Inferior parietal cortex (tissue), 1 donor: ENCODE results near the gene REEP6.
A peak's percentile ranks its signal among the peaks of the same experiment; 100 is the strongest.

Experiments used
- DNase-seq: peaks from one replicate; pipeline ENCODE4 v3.0.0-alpha.2; 2016; ENCODE audit errors: extremely low spot score

REEP6 gene

GRCh38 chr19:1491114-1491848 is at the start of gene REEP6:
REEP6 (plus strand) TSS chr19:1491181; CDS start chr19:1491270, 89 bp downstream.
- no peak for DNase-seq

GRCh38 chr19:1441677-1442438 is 49.1 kb upstream of the REEP6 start:
- DNase-seq = no peak

- peak; percentile 83 for DNase-seq
Measured at GRCh38 chr19:1445185-1445931, 45.6 kb upstream of the REEP6 start.

- peak; percentile 59 for DNase-seq
Measured at GRCh38 chr19:1445932-1446712, 44.9 kb upstream of the REEP6 start.

GRCh38 chr19:1446713-1447481 is 44.1 kb upstream of the REEP6 start:
- DNase-seq = no peak

- DNase-seq = no peak
Measured at GRCh38 chr19:1447504-1447903, 43.5 kb upstream of the REEP6 start.

- no peak for DNase-seq
Measured at GRCh38 chr19:1447944-1448343, 43.0 kb upstream of the REEP6 start.

- DNase-seq = peak; percentile 85
Measured at GRCh38 chr19:1449467-1450442, 41.2 kb upstream of the REEP6 start, which contains the start of gene APC2. APC2 (plus strand) TSS chr19:1450121; CDS start chr19:1453002, 2,881 bp downstream.

GRCh38 chr19:1450735-1451731 is 39.9 kb upstream of the REEP6 start:
- no peak for DNase-seq

GRCh38 chr19:1451916-1452801 is 38.8 kb upstream of the REEP6 start:
- DNase-seq = no peak

- DNase-seq = no peak
Measured at GRCh38 chr19:1452802-1453524, 38.0 kb upstream of the REEP6 start.

- peak; percentile 85 for DNase-seq
Measured at GRCh38 chr19:1453525-1454364, 37.2 kb upstream of the REEP6 start.

- DNase-seq = no peak
Measured at GRCh38 chr19:1455002-1455335, 36.0 kb upstream of the REEP6 start.

GRCh38 chr19:1455336-1456120 is 35.5 kb upstream of the REEP6 start:
- no peak for DNase-seq
